H1 (cell line): ENCODE results near the gene SLC12A2. TPM values are rescaled to one million over a fixed set of nuclear protein-coding genes. Genes with fewer than 3 reads are reported as not detected.

Source experiments
- CTCF ChIA-PET: fragments of 300-600 bp; sonication (Branson Sonifier 250); formaldehyde crosslinking; loops from one replicate; lab custom pipeline; 2021; ENCODE audit not compliant: partially characterized antibody; lab: Charles Lee
- POLR2A ChIA-PET: fragments of 300-600 bp; sonication (Branson Sonifier 250); formaldehyde crosslinking; loops from one replicate; lab custom pipeline; 2021; ENCODE audit warnings: inconsistent platforms; ENCODE audit not compliant: partially characterized antibody; lab: Charles Lee
- DNase-seq, 2 experiments: peaks; one replicate each; pipeline versions ENCODE4 v3.0.0 to v3.0.0-alpha.2; 2010 to 2022; ENCODE audit warnings: low spot score in 2 of 2, low read depth in 1 of 2, mixed read lengths in 1 of 2
- FAIRE-seq: peaks from 2 replicates; lab custom pipeline; 2011; peaks lifted over from hg19 to GRCh38; lab: Jason Lieb, UNC
- H2AFZ ChIP-seq: 2 replicates; pipeline ENCODE4 v1.8.1; 2012; ENCODE audit warnings: low read length, inconsistent platforms
- H2AK5ac ChIP-seq: 2 replicates; pipeline ENCODE4 v1.6.1; 2013; ENCODE audit warnings: low read depth, low read length
- H2BK120ac ChIP-seq: replicated peaks from 2 replicates; pipeline ENCODE3; 2013; ENCODE audit warnings: low read depth, low read length, inconsistent platforms
- H2BK12ac ChIP-seq: 2 replicates; pipeline ENCODE4 v1.6.1; 2013; ENCODE audit warnings: low read depth, low read length
- H2BK15ac ChIP-seq: 2 replicates; pipeline ENCODE4 v1.6.1; 2013; ENCODE audit warnings: low read length
- H2BK20ac ChIP-seq: 2 replicates; pipeline ENCODE4 v1.6.1; 2013; ENCODE audit warnings: low read length
- H2BK5ac ChIP-seq: 2 replicates; pipeline ENCODE4 v1.6.1; 2013; ENCODE audit warnings: low read depth, low read length
- H3K14ac ChIP-seq: 2 replicates; pipeline ENCODE4 v1.6.1; 2013; ENCODE audit warnings: inconsistent platforms; ENCODE audit not compliant: insufficient read length
- H3K18ac ChIP-seq: 2 replicates; pipeline ENCODE4 v1.6.1; 2013; ENCODE audit warnings: low read length; ENCODE audit errors: extremely low read depth
- H3K23ac ChIP-seq: 2 replicates; pipeline ENCODE4 v1.6.1; 2013; ENCODE audit warnings: inconsistent platforms; ENCODE audit not compliant: insufficient read length
- H3K23me2 ChIP-seq: 2 replicates; pipeline ENCODE4 v1.6.1; 2013; ENCODE audit warnings: low read depth, low read length
- H3K27ac ChIP-seq: 2 replicates; pipeline ENCODE4 v1.6.1; 2011; ENCODE audit warnings: low read depth, low read length, inconsistent platforms
- H3K27me3 ChIP-seq, 4 experiments: replicated peaks in 1 of 4; 1 replicate in 1 of 4; 2 replicates in 3 of 4; pipeline versions ENCODE4 v1.6.1 to v1.8.1; 2011 to 2013; ENCODE audit warnings: low read length in 3 of 4, mild to moderate bottlenecking in 3 of 4, inconsistent platforms in 2 of 4, mixed read lengths in 2 of 4, moderate library complexity in 1 of 4; ENCODE audit not compliant: control insufficient read depth in 3 of 4, insufficient read depth in 3 of 4; ENCODE audit errors: extremely low read depth in 1 of 4
- H3K36me3 ChIP-seq, 4 experiments: 2 replicates each; pipeline versions ENCODE4 v1.6.1 to v1.8.1; 2011 to 2013; ENCODE audit warnings: mild to moderate bottlenecking in 4 of 4, low read length in 3 of 4, moderate library complexity in 2 of 4, control low read depth in 1 of 4, inconsistent platforms in 1 of 4; ENCODE audit not compliant: insufficient read depth in 4 of 4, control insufficient read depth in 2 of 4
- H3K4ac ChIP-seq: replicated peaks from 2 replicates; pipeline ENCODE3; 2013; ENCODE audit warnings: low read length, low read depth, mixed read lengths, inconsistent platforms; ENCODE audit not compliant: insufficient read length
- H3K4me1 ChIP-seq, 4 experiments: replicated peaks in 1 of 4; 1 replicate in 1 of 4; 2 replicates in 3 of 4; pipeline versions ENCODE4 v1.6.1 to v1.8.1; 2011 to 2013; ENCODE audit warnings: low read length in 3 of 4, inconsistent platforms in 2 of 4, mixed read lengths in 1 of 4; ENCODE audit not compliant: insufficient read depth in 4 of 4, control insufficient read depth in 3 of 4
- H3K4me2 ChIP-seq, 2 experiments: 2 replicates each; pipeline versions ENCODE4 v1.6.1 to v1.8.1; 2011 to 2013; ENCODE audit warnings: low read depth in 2 of 2, low read length in 2 of 2, control low read depth in 1 of 2, inconsistent platforms in 1 of 2, mild to moderate bottlenecking in 1 of 2; ENCODE audit not compliant: insufficient read depth in 1 of 2
- H3K4me3 ChIP-seq, 4 experiments: fragments of 200-600, 300-600 bp in 1 of 4; sonication (generic), shearing (Covaris generic), sonication (Bioruptor Twin) in 1 of 4; 2 replicates each; pipeline versions ENCODE4 v1.5.1 to v1.8.1; 2011 to 2016; ENCODE audit warnings: low read length in 4 of 4, low read depth in 3 of 4, control low read depth in 2 of 4, inconsistent platforms in 2 of 4, mild to moderate bottlenecking in 2 of 4, mixed read lengths in 1 of 4, moderate library complexity in 1 of 4; ENCODE audit not compliant: insufficient read depth in 2 of 4; ENCODE audit errors: extremely low read depth in 1 of 4
- H3K56ac ChIP-seq: replicated peaks from 2 replicates; pipeline ENCODE3; 2013; ENCODE audit warnings: low read depth, mild to moderate bottlenecking, mixed read lengths, low read length, inconsistent platforms; ENCODE audit not compliant: insufficient read length
- H3K79me1 ChIP-seq: 2 replicates; pipeline ENCODE4 v1.6.1; 2013; ENCODE audit warnings: low read depth, low read length, control low read depth
- H3K79me2 ChIP-seq, 2 experiments: 2 replicates each; pipeline versions ENCODE4 v1.6.1 to v1.8.1; 2012 to 2013; ENCODE audit warnings: low read length in 2 of 2, mild to moderate bottlenecking in 2 of 2, inconsistent platforms in 1 of 2; ENCODE audit not compliant: insufficient read depth in 2 of 2, control insufficient read depth in 1 of 2
- H3K9ac ChIP-seq, 4 experiments: replicated peaks in 1 of 4; 1 replicate in 1 of 4; 2 replicates in 3 of 4; pipeline versions ENCODE4 v1.6.1 to v1.8.1; 2011 to 2013; ENCODE audit warnings: low read depth in 3 of 4, low read length in 3 of 4, control low read depth in 2 of 4, mild to moderate bottlenecking in 2 of 4, moderate library complexity in 2 of 4, inconsistent platforms in 1 of 4; ENCODE audit errors: extremely low read depth in 1 of 4
- H3K9me3 ChIP-seq, 2 experiments: 2 replicates each; pipeline versions ENCODE4 v1.6.1 to v1.8.1; 2012 to 2013; ENCODE audit warnings: mild to moderate bottlenecking in 2 of 2, moderate library complexity in 2 of 2, control low read depth in 1 of 2, inconsistent platforms in 1 of 2, low read depth in 1 of 2, low read length in 1 of 2, mixed read lengths in 1 of 2; ENCODE audit not compliant: insufficient read depth in 2 of 2
- H4K20me1 ChIP-seq, 2 experiments: replicated peaks in 1 of 2; 2 replicates each; pipeline versions ENCODE3 to v1.8.1; 2011 to 2013; ENCODE audit warnings: inconsistent platforms in 2 of 2, low read length in 2 of 2, mild to moderate bottlenecking in 1 of 2; ENCODE audit not compliant: insufficient read depth in 2 of 2, control insufficient read depth in 1 of 2
- H4K5ac ChIP-seq: 2 replicates; pipeline ENCODE4 v1.6.1; 2013; ENCODE audit warnings: low read length, low read depth, mixed read lengths, inconsistent platforms; ENCODE audit not compliant: insufficient read length
- H4K8ac ChIP-seq: 2 replicates; pipeline ENCODE4 v1.8.0; 2013; ENCODE audit warnings: mild to moderate bottlenecking, moderate library complexity, low read length, inconsistent platforms; ENCODE audit not compliant: insufficient read depth; ENCODE audit errors: extremely low read depth
- H4K91ac ChIP-seq: replicated peaks from 2 replicates; pipeline ENCODE3; 2013; ENCODE audit warnings: low read length, mixed read lengths, inconsistent platforms; ENCODE audit not compliant: insufficient read length
- ASH2L ChIP-seq: fragments of 200-600, 300-600 bp; sonication (generic); IDR thresholded peaks from one replicate; pipeline ENCODE4 v1.7.1; 2017; ENCODE audit warnings: low read length
- BRCA1 ChIP-seq: IDR thresholded peaks from 2 replicates; pipeline ENCODE4 v1.6.1; 2012; ENCODE audit warnings: low read depth, low read length, improper control_type of control experiment
- CHD2 ChIP-seq: IDR thresholded peaks from 2 replicates; pipeline ENCODE4 v1.6.1; 2012; ENCODE audit warnings: low read length, improper control_type of control experiment
- CREB1 ChIP-seq: IDR thresholded peaks from 2 replicates; pipeline ENCODE4 v1.6.1; 2012; ENCODE audit warnings: inconsistent platforms
- JUN ChIP-seq: IDR thresholded peaks from 2 replicates; pipeline ENCODE4 v1.6.1; 2011; ENCODE audit warnings: low read depth, mild to moderate bottlenecking, improper control_type of control experiment, low read length
- JUND ChIP-seq: IDR thresholded peaks from 2 replicates; pipeline ENCODE4 v1.6.1; 2011; ENCODE audit warnings: mild to moderate bottlenecking, improper control_type of control experiment, low read length
- KDM1A ChIP-seq: fragments of 200-600, 300-600 bp; sonication (generic); IDR thresholded peaks from 2 replicates; pipeline ENCODE4 v1.7.1; 2016; ENCODE audit warnings: mild to moderate bottlenecking, low read length, borderline replicate concordance
- KDM4A ChIP-seq: IDR thresholded peaks from one replicate; pipeline ENCODE4 v1.7.1; 2012; ENCODE audit warnings: low read depth, mild to moderate bottlenecking, moderate library complexity, low read length, inconsistent platforms; ENCODE audit not compliant: severe bottlenecking
- KDM5A ChIP-seq: fragments of 200-600 bp; IDR thresholded peaks from 2 replicates; pipeline ENCODE4 v1.7.1; 2012; ENCODE audit warnings: mild to moderate bottlenecking, low read length, inconsistent platforms, mixed read lengths
- PHF8 ChIP-seq: fragments of 200-600 bp; sonication (generic); conservative IDR thresholded peaks from 2 replicates; pipeline ENCODE4 v1.7.1; 2012; ENCODE audit warnings: low read depth, mild to moderate bottlenecking, inconsistent platforms, low read length, moderate library complexity
- RAD21 ChIP-seq, 2 experiments: IDR thresholded peaks in 1 of 2; conservative IDR thresholded peaks in 1 of 2; 2 replicates each; pipeline ENCODE4 v1.6.1; 2011; ENCODE audit warnings: low read depth in 2 of 2, low read length in 2 of 2, improper control_type of control experiment in 1 of 2, inconsistent platforms in 1 of 2, mild to moderate bottlenecking in 1 of 2, moderate library complexity in 1 of 2
- SIN3A ChIP-seq, 2 experiments: IDR thresholded peaks in 1 of 2; conservative IDR thresholded peaks in 1 of 2; 2 replicates each; pipeline ENCODE4 v1.6.1; 2011 to 2012; ENCODE audit warnings: low read length in 2 of 2, improper control_type of control experiment in 1 of 2, low read depth in 1 of 2, mild to moderate bottlenecking in 1 of 2
- TBP ChIP-seq: IDR thresholded peaks from 2 replicates; pipeline ENCODE4 v1.6.1; 2011; ENCODE audit warnings: low read depth, low read length, improper control_type of control experiment
- WGBS, 2 experiments: shearing (Covaris generic) in 1 of 2; methylation state at CpG; one replicate each; pipeline versions ENCODE4 v1.1.6 to v1.1.7; 2013 to 2015; ENCODE audit warnings: low lambda C conversion rate in 2 of 2, mixed read lengths in 2 of 2, inconsistent platforms in 1 of 2, low coverage in 1 of 2, missing lambda C conversion rate in 1 of 2; ENCODE audit not compliant: insufficient replicate concordance in 2 of 2, insufficient coverage in 1 of 2, insufficient read length in 1 of 2; ENCODE audit errors: extremely low coverage in 1 of 2, missing lambda C conversion rate in 1 of 2; 5-methylcytosine and 5-hydroxymethylcytosine counted together
- polyA plus RNA-seq, 7 experiments: library from polyadenylated mRNA; depleted of rRNA in 3 of 7; stranded (reverse) in 5 of 7; unstranded in 2 of 7; fragments of >200 nt in 5 of 7; fragments of 200-250 nt in 2 of 7; gene quantifications; 1 replicate in 5 of 7; 2 replicates in 1 of 7; 4 replicates in 1 of 7; pipeline versions ENCODE4 v1.2.1 to v1.2.3, GENCODE V29; 2011 to 2013; ENCODE audit warnings: missing spikeins in 2 of 7, mixed read lengths in 2 of 7
- total RNA-seq: library from RNA; stranded (reverse); fragmentation: NEBNext Ultra II Directional; extraction: Animal tissue kit (Norgen Biotek cat#: 25700); gene quantifications from 2 replicates; pipeline ENCODE4 v1.2.1, GENCODE V29; 2021
- TF ChIP-seq, protein P1 (sequence below): IDR thresholded peaks from 2 replicates; pipeline ENCODE4 v1.6.1; 2011; ENCODE audit warnings: low read length, improper control_type of control experiment

Gene SLC12A2
- total and polyA plus RNA-seq, 2 of the 8 experiments (the other 6 are each of a cell fraction or from before 2014, with no cell fraction given): 2.6 to 16.2 TPM

DNA sequence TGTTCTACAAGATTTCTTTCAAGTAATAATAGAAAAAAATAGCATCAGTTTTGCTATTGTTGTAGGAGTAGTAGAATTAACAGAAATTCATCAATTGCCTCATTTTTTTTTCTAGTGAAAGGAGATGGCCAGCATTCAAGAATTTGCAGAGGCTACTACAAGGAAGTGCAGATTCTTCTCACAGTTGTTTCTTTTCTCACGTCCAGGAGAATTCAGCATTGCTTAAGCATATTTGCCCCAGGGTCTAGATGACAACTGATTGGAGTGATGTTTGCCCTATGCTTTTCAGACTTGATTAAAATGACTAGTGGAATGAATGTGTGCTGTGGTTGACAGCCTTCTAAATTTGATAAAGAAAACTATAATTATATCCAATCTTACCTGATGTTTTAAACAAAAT lies 46.6 kb upstream of the SLC12A2 start:
- FAIRE-seq (no peak), DNase-seq (no peak)
- H2AK5ac ChIP-seq: no peak overlapping the region
- no peak overlapping the region for H2AFZ ChIP-seq
- no peak overlapping the region for H2BK15ac ChIP-seq
- H3K79me1 ChIP-seq: no peaks in the 10 kb centered on the region
- no peaks in the 10 kb centered on the region for H3K79me2 ChIP-seq
- 58% methylated on average over 1 of the region's 1 CpG; no CpG with 5 or more reads in 1 of the 2 experiments for WGBS, 2 experiments
- no peak overlapping the region for H2BK12ac ChIP-seq
- H2BK5ac ChIP-seq: no peak overlapping the region
- H2BK20ac ChIP-seq: no peak overlapping the region
- no peak overlapping the region for H4K91ac ChIP-seq
- H3K14ac ChIP-seq: no peak overlapping the region
- no peaks in the 10 kb centered on the region for H4K20me1 ChIP-seq
- H3K4me3 ChIP-seq: no peak overlapping the region
- H3K27me3 ChIP-seq: no peaks in the 10 kb centered on the region
- no peak overlapping the region for H3K23ac ChIP-seq
- POLR2A ChIA-PET: no interaction called here
- H4K8ac ChIP-seq: no peak overlapping the region
- no peak overlapping the region for H3K56ac ChIP-seq
- no peaks in the 10 kb centered on the region for H3K9me3 ChIP-seq
- H3K18ac ChIP-seq: no peak overlapping the region
- H3K23me2 ChIP-seq: no peaks in the 10 kb centered on the region
- H3K9ac ChIP-seq: no peak overlapping the region
- H3K36me3 ChIP-seq: no peaks in the 10 kb centered on the region
- H3K4me2 ChIP-seq: no peak overlapping the region
- CTCF ChIA-PET: no interaction called here
- no peaks in the 10 kb centered on the region; a peak in 1 of 7 replicates for H3K4me1 ChIP-seq
- H3K27ac ChIP-seq: no peak overlapping the region
- no peak overlapping the region for H2BK120ac ChIP-seq
- H4K5ac ChIP-seq: no peak overlapping the region
- H3K4ac ChIP-seq: no peak overlapping the region
- TF ChIP-seq CREB1 (no peak), SIN3A (conservative IDR thresholded peaks at IDR 0.05 in 1 of 2, IDR thresholded peaks at IDR 0.05 in 1 of 2; ENCODE audit: low read depth in 1 of 2, low read length in 2 of 2) (no peak), JUND (no peak), BRCA1 (no peak), KDM5A (no peak), RAD21 (IDR thresholded peaks at IDR 0.05 in 1 of 2, conservative IDR thresholded peaks at IDR 0.05 in 1 of 2; ENCODE audit: low read depth in 2 of 2, low read length in 2 of 2) (no peak), CHD2 (no peak), KDM4A (no peak), PHF8 (no peak), KDM1A (no peak), TBP (no peak), JUN (no peak), ASH2L (no peak)
- TF ChIP-seq, protein P1, sequence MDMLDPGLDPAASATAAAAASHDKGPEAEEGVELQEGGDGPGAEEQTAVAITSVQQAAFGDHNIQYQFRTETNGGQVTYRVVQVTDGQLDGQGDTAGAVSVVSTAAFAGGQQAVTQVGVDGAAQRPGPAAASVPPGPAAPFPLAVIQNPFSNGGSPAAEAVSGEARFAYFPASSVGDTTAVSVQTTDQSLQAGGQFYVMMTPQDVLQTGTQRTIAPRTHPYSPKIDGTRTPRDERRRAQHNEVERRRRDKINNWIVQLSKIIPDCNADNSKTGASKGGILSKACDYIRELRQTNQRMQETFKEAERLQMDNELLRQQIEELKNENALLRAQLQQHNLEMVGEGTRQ: no peak
